Ascending aorta (tissue), 2 donors: Measurements from ENCODE around the gene MTREX. TPM values are rescaled to one million over a fixed set of nuclear protein-coding genes. Genes with fewer than 3 reads are reported as not detected.

Experiments used
- DNase-seq, 2 donors: peaks; one replicate each; pipeline ENCODE4 v3.0.0-alpha.2; 2019; ENCODE audit warnings: low spot score in 2 of 2
- H3K27ac ChIP-seq, 2 donors: fragments of 200-600 bp; sonication (generic); one replicate each; pipeline ENCODE4 v1.5.1; 2016 to 2017; ENCODE audit warnings: mild to moderate bottlenecking in 1 of 2
- H3K27me3 ChIP-seq: fragments of 200-600 bp; sonication (generic); one replicate; pipeline ENCODE4 v1.5.1; 2017
- H3K36me3 ChIP-seq, 2 donors: fragments of 200-600 bp; sonication (generic); one replicate each; pipeline ENCODE4 v1.5.1; 2016
- H3K4me1 ChIP-seq, 2 donors: fragments of 200-600 bp; sonication (generic); one replicate each; pipeline ENCODE4 v1.5.1; 2016 to 2017; ENCODE audit warnings: mild to moderate bottlenecking in 1 of 2
- H3K4me3 ChIP-seq, 2 donors: fragments of 200-600 bp; sonication (generic); one replicate each; pipeline ENCODE4 v1.5.1; 2016 to 2017; ENCODE audit warnings: mild to moderate bottlenecking in 1 of 2
- H3K9me3 ChIP-seq, 2 donors: fragments of 200-600 bp; sonication (generic); one replicate each; pipeline ENCODE4 v1.5.1; 2016
- intact Hi-C: fragments of 100-400 bp; cut with DNase I; formaldehyde crosslinking; loops from one replicate; pipeline ENCODE4 v1.15.1; 2023
- total RNA-seq: library from RNA; depleted of rRNA; stranded (reverse); fragments of >200 nt; gene quantifications from one replicate; pipeline ENCODE4 v1.1.0, GENCODE V29; 2016
- TF ChIP-seq, protein P1 (sequence below), 3 experiments: fragments of 200-600 bp in 2 of 3; fragments of 450-650 bp in 1 of 3; sonication (generic) in 2 of 3; IDR thresholded peaks; one replicate each; pipeline ENCODE4 v1.5.1; 2016 to 2019; ENCODE audit warnings: antibody characterized with exemption in 3 of 3, mild to moderate bottlenecking in 1 of 3, moderate library complexity in 1 of 3

The MTREX gene
- total RNA-seq, 1 donor from 2014 or later = 17.1 TPM

- Histone ChIP-seq H3K9me3 (no peaks in the 10 kb centered on the region), H3K4me3 (no peak overlapping the region), H3K27ac (no peak overlapping the region), H3K27me3 (no peaks in the 10 kb centered on the region), H3K4me1 (no peaks in the 10 kb centered on the region), H3K36me3 (peaks cover 4 to 54% of the 10 kb centered on the region in 2 donors)
- intact Hi-C loops = no loop called here
- TF ChIP-seq, protein P1, sequence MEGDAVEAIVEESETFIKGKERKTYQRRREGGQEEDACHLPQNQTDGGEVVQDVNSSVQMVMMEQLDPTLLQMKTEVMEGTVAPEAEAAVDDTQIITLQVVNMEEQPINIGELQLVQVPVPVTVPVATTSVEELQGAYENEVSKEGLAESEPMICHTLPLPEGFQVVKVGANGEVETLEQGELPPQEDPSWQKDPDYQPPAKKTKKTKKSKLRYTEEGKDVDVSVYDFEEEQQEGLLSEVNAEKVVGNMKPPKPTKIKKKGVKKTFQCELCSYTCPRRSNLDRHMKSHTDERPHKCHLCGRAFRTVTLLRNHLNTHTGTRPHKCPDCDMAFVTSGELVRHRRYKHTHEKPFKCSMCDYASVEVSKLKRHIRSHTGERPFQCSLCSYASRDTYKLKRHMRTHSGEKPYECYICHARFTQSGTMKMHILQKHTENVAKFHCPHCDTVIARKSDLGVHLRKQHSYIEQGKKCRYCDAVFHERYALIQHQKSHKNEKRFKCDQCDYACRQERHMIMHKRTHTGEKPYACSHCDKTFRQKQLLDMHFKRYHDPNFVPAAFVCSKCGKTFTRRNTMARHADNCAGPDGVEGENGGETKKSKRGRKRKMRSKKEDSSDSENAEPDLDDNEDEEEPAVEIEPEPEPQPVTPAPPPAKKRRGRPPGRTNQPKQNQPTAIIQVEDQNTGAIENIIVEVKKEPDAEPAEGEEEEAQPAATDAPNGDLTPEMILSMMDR (IDR thresholded peaks at IDR 0.05) = no peak
- no peak for DNase-seq
Measured at GRCh38 chr5:55372130-55372925, 64.5 kb downstream of the MTREX start.

GRCh38 chr5:55377810-55378209, 70.0 kb downstream of the MTREX start:
- Histone ChIP-seq H3K4me3 (no peak overlapping the region), H3K27me3 (no peaks in the 10 kb centered on the region), H3K27ac (no peak overlapping the region), H3K4me1 (no peaks in the 10 kb centered on the region), H3K9me3 (peaks cover 5% of the 10 kb centered on the region in 2 donors), H3K36me3 (peaks cover 19 to 49% of the 10 kb centered on the region in 2 donors)
- TF ChIP-seq, protein P1 (IDR thresholded peaks at IDR 0.05) = no peak
- intact Hi-C loops = no loop called here
- no peak for DNase-seq

GRCh38 chr5:55383254-55383653, 75.5 kb downstream of the MTREX start:
- H3K27ac ChIP-seq = no peak overlapping the region
- peaks cover 13 to 16% of the 10 kb centered on the region in 2 donors for H3K9me3 ChIP-seq
- no peaks in the 10 kb centered on the region for H3K27me3 ChIP-seq
- intact Hi-C loops = no loop called here
- peaks cover 17 to 46% of the 10 kb centered on the region in 2 donors for H3K36me3 ChIP-seq
- no peak overlapping the region for H3K4me3 ChIP-seq
- H3K4me1 ChIP-seq = no peaks in the 10 kb centered on the region
- TF ChIP-seq, protein P1 (IDR thresholded peaks at IDR 0.05) = no peak
- DNase-seq = no peak

DNA sequence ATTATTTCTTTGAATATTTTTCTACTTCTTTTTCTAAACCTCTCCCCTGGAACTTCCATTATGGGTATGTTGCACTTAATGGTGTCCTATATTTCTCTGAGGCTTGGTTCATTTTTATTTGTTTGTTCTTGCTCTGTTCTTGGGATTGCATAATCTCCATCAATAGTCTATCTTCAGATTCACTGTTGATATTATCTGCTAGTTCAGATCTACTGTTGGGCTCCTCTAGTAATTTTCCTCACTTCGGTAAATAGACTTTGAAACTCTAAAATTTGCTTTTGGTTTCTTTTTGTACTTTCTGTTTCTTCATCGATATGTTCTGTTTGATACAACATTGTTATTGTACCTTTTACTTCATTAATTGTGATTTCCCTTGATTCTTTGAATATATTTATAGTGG, 76.3 kb downstream of the MTREX start:
- TF ChIP-seq, protein P1 (IDR thresholded peaks at IDR 0.05) = no peak

GRCh38 chr5:55385227-55385626, 77.4 kb downstream of the MTREX start:
- intact Hi-C loops = loop anchor here (5.0 kb wide), 1 partner anchor 33 kb away; no protein-coding TSS in a partner anchor
- H3K4me3 ChIP-seq = no peak overlapping the region
- H3K27me3 ChIP-seq = no peaks in the 10 kb centered on the region
- H3K9me3 ChIP-seq = peaks cover 13 to 16% of the 10 kb centered on the region in 2 donors
- no peak overlapping the region for H3K27ac ChIP-seq
- TF ChIP-seq, protein P1 (IDR thresholded peaks at IDR 0.05) = no peak
- no peaks in the 10 kb centered on the region for H3K4me1 ChIP-seq
- no peak for DNase-seq
- peaks cover 17 to 33% of the 10 kb centered on the region in 2 donors for H3K36me3 ChIP-seq

More for the DNA sequence above, 76.3 kb downstream of the MTREX start:
- H3K9me3 ChIP-seq = peaks cover 13 to 16% of the 10 kb centered on the region in 2 donors
- H3K27me3 ChIP-seq = no peaks in the 10 kb centered on the region
- no peak overlapping the region for H3K4me3 ChIP-seq
- peaks cover 14 to 43% of the 10 kb centered on the region in 2 donors for H3K36me3 ChIP-seq
- no peak overlapping the region for H3K27ac ChIP-seq
- no peak for DNase-seq
- no peaks in the 10 kb centered on the region for H3K4me1 ChIP-seq
- intact Hi-C loops = no loop called here
